Activated gamma-delta T cell treated with anti-CD3 and anti-CD28 coated beads, Interleukin-2, amount 50 U/mL, for 16 hours (primary cell): Measurements from ENCODE around the gene SPATA16.
"Not testable (repeated sequence)": the region's sequence is repeated elsewhere in the genome, so short reads cannot be mapped to it uniquely, and the experiment has no call there.

Experiments
- DNase-seq: peaks from one replicate; pipeline ENCODE4 v3.0.0-alpha.2; 2020; ENCODE audit warnings: low read depth

The SPATA16 gene, protein sequence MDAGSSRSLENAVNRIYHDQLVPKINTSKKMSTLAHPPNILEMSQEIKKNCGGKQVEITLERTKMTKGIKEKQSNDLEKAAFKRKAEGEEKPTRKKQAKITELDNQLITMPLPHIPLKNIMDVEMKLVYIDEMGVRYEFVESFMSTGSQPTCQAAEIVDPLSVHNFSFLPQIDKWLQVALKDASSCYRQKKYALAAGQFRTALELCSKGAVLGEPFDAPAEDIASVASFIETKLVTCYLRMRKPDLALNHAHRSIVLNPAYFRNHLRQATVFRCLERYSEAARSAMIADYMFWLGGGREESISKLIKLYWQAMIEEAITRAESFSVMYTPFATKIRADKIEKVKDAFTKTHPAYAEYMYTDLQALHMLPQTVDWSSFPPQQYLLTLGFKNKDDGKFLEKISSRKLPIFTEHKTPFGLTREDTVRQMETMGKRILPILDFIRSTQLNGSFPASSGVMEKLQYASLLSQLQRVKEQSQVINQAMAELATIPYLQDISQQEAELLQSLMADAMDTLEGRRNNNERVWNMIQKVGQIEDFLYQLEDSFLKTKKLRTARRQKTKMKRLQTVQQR

DNA sequence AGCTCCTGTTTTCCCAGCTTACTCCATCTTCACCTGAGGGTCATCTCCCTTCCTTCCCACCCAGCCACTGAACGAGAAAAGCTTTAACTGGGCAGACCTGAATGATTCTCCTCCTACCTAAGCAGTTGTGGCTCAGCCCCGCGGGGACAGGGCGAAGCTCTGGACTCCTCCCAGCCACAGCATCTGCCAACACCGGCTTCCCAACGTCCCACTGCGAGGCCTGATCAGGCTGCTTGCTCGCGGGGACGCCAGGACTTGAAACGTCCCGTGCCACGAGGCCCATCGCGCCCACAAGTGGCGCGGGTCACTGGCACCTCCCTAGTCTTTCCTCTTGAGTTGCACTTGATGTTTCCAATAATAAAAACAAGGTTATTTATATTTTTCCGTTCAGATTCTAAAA, at the start of gene SPATA16:
TSS of gene SPATA16 (minus strand) at position 250 of the 400 bp plus-strand sequence. CDS start 23,504 bp downstream, outside the sequence.
- DNase-seq = no peak

DNA sequence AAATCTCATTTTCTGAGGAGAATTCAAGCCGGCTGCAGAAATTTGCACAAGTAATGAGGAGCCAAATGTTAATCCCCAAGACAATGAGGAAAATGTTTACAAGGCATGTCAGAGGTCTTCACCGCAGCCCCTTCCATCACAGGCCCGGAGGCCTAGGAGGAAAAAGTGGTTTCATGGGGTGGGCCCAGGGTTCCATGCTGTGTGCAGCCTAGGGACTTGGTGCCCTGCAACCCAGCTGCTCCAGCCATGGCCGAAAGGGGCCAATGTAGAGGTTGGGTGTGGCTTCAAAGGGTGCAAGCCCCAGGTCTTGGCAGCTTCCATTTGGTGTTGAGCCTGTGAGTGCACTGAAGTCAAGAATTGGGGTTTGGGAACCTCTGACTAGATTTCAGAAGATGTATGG, 42.0 kb upstream of the SPATA16 start:
- not testable (repeated sequence) for DNase-seq

DNA sequence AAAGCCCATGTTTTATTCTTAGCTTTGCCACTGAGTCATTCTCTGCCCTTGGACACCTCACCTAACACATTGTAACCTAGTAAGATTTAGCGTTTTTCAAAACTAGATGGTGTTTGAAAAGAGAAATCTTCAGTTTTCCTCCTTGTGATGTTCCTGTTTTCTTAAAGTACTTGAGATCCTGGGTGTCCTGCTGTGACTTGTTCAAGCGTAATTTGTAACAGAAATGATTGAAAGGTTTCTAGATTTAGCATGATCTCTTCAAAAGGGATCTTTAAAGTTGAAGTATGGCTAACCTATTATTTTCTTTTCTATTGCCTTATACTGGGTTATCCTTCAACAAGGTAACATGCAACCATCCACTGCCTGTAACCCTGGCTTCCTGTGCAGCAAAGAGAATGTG, 32.6 kb upstream of the SPATA16 start:
- no peak for DNase-seq

DNA sequence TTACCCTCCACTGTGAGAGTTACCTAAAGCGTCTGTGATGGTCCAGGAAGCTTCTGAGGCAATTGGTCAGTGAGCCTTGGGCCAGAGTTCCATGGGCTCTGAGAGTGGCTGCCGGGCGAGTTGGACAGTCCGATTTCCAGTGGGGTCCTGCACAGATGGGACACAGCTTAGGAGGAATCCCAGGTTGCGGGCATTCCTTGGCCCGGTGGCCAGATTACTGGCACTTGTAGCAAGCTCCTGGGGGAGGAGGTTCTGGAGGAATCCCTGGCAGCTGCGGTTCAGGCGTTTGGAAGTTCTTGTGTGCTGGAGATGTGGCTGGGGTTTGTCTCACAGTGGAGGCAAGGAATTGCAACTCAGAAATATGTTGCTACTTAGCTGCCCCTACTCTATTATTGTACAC, 18.1 kb upstream of the SPATA16 start:
- not testable (repeated sequence) for DNase-seq

DNA sequence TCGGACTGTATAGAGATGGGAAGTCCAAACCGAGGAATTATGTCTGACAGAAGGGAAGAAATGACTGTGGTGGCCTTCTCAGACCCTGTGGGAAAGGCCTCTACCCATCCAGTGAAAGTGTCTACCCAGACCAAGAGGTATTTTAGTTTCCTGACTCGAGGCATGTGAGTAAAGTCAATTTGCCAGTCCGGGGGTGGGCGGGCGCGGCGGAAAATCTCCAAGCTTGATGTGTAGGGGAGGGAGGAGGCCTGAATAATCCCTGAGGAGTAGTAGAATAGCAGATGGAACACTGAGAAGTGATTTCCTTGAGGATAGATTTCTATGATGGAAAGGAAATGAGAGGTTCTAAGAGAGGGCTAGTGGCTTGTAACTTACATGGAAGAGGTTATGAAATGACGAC, 15.5 kb upstream of the SPATA16 start:
- not testable (repeated sequence) for DNase-seq

DNA sequence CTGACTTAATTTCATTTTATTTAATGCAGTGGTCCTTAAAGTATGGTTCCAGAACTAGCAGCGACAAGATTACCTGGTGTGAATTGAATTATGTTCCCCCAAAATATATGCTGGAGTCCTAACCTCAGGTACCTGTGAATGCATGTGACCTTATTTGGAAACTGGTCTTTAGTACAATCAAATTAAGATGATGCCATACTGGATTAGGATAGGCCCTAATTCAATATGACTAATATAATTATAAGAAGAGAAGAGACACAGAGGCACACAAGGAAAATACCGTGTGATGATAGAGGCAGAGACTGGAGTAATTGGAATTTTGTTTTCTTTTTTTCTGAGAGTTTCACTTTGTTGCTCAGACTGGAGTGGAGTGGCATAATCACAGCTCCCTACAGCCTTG, 12.6 kb upstream of the SPATA16 start:
- no peak for DNase-seq

DNA sequence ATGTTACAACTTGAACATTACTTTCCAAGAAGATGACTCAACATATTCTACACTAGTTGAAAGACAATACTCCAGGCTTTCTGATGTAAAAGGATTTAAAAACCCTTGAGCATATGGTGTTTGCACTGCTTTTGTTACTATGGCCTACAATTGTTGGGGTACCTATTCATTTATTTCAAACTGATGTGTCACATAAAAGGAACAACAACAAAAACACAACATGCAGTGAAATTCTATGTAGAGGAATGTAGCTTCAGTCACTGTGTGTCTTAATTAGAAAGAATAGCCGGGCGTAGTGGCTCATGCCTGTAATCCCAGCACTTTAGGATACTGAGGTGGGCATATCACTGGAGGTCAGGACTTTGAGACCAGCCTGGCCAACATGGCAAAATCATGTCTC, 1.6 kb downstream of the SPATA16 start:
- DNase-seq = no peak

DNA sequence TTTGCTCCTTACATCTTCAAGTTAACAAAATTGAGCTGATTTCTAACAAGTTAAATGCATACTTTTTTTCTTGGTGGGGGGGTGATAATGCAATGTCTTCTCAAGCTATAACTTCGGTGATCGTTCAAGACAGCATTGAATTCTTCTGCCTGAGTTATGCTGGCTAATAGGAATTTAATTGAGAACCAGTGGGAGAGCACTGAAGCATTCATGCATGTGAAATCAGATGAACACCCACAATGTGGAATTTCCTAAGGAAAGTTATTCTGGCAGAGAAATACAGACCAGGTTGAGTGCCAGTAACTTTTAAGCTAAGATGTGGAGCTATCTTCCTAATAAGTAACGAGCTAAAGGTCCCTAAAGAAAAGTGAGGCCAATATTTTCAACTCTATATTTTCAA, 3.0 kb downstream of the SPATA16 start:
- DNase-seq = no peak

DNA sequence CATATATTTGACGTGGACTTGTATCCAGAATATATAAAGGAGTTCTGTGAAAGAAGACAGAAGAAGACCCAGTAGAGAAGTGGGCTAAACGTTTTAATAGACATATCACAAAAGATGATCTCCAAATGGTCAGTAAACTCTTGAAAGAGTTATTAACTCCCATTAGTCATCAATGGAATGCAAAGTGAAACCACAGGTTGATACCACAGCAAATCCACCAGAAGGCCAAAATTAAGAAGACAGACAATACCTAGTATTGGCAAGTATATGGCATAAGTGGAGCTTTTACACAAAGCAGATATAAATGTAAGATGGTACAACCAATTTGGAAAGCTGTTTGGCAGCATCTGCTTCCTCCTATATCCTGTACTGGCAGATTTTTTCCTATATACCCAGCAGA, 6.0 kb downstream of the SPATA16 start:
- DNase-seq = no peak

DNA sequence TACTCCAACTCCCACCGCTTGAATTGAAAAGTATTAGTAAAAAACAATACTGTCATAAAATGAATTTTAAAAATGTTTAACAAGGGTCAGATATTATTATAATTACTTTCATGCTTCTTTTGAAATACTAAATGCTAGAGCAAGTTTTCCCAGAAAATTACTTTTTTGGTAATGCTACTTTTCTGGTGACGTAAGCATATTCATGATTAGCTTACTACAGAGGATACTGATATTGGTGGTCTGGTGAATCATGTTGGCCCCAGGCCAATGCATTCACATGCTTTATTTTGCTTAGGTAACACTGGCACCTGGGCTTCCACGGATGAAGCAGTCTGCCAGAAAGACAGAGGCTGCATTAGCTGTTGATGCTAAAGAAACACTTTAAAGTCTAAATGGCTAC, 12.4 kb downstream of the SPATA16 start:
- DNase-seq = no peak

DNA sequence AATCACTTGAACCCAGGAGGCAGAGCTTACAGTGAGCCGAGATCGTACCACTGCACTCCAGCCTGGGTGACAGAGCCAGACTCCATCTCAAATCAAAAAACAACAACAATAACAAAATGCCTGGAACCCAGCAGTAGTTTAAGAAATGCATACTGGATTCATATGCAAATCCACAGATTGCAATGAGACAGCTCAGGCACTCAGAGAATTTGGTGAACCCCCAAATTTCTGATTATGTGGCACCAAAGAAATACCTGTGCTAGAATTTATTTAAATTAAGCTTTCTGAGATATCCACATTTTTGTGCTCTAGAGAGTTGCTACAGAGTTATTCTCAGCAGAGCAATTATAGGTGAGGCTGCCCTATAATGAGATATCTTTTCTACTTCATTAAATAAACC, 29.7 kb downstream of the SPATA16 start:
- DNase-seq = no peak

DNA sequence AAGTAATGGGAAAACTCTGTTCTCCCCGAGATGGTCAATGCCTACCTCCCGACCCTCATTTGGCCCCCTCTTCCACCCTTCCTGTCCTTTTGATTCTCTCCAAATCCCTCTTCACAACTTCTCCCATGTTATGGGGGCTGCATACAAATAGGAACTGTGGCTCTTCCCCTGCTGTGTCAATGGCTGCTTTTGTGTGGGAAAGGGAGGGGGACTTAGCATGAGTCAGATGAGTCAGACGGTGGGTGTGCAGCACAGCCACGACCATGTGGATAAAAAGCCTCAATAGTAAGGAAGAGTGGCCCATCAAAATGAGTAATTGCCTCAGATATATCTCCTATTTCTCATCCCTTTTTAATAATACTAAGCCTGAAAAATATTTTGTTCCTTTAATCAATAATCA, 31.9 kb downstream of the SPATA16 start:
- no peak for DNase-seq

DNA sequence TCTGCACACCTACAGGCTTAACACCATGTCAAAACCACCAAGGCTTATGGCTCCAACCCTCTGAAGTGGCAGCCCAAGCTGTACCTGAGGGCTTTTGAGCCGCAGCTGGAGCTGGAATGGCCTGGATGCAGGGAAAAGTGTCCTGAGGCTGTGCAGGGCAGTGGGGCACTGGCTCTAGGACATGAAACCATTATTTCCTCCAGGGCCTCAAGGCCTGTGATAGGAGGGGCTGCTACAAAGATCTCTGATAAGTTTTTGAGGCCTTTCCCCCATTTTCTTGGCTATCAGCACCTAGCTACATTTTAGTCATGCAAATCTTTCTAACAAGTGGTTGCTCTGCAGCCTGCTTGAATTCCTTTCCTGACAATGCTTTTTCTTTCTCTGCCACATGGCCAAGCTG, 37.6 kb downstream of the SPATA16 start:
- DNase-seq = no peak

DNA sequence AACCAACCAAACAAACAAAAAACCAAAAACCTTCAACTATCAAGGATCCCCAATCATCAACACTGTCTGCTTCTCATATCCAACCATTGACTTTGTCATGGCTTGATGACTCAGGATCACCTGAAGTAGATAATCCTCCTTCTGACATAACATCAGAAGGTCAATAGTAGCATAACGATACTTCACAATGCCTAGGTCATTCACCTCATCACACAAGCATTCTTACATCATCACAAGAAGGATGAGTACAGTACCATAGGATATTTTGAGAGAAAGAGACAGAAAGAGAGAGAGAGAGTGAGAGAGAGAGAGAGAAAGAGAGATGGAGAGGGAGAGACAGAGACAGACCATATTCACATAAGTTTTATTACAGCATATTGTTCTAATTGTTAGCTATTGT, 42.1 kb downstream of the SPATA16 start:
- no peak for DNase-seq

DNA sequence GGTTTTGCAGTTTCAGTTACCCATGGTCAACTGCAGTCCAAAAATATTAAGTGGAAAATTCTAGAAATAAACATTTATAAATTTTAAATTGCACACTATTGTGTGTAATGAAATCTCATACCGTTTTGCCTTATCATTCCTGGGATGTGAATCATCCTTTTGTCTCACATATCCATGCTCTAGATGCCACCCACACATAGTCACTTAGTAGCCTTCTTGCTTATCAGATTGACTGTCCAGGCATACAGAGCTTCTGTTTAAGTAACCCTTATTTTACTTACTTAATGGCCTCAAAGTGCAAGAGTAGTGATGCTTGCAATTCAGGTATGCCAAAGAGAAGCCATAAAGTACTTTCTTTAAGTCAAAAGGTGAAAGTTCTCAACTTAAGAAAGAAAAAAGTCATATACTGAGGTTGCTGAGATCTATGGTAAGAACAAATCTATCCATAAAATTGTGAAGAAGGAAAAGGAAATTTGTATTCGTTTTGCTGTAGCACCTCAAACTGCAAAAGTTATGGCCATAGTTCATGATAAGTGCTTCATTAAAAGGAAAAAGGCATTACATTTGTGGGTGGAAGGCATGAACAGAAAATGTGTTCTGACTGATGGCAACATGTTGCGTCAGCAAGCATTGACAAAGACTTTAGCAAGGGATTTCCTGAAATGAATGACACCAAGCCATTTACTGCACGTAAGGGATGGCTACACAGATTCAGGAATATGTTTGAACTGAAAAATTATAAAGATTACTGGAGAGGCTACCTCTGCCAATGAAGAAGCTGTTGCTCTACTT, 43.8 kb downstream of the SPATA16 start:
- DNase-seq = no peak

DNA sequence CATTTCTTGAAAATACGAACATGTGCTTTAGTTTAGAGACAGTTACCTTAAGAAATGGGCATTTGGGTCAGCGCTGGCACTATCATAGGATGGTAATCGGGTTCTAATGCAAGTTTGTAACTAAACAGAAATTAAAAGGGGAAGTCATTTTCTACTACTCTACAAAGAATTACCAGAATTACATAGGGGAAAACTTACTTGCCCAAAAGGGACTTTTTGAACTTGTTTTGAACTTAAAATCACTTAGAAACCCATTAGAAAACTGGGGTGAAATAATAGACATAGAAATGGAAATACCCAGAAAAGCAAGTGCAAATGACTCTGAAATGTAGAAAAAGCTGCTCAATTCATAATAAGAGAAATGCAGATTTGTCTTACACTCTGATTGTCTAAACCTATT, 44.9 kb downstream of the SPATA16 start:
- no peak for DNase-seq

DNA sequence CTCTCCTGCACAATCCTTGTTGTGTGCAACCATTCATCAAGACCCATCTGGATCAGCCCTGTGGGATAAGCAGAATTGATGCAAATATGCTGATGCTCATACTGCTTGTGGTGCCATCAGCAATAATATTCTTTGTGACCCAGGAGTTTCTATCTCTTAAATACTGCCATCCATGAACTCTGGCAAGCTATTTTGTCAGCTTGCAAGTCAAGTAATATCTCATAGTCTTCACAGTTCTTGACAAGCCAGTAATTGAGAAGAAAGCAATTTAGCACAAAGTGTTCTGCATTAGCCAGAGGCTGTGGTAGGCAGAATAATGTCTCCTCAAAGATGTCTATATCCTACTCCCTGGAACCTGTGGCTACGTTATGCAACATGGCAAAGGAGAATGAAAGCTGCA, 49.0 kb downstream of the SPATA16 start:
- DNase-seq = no peak

DNA sequence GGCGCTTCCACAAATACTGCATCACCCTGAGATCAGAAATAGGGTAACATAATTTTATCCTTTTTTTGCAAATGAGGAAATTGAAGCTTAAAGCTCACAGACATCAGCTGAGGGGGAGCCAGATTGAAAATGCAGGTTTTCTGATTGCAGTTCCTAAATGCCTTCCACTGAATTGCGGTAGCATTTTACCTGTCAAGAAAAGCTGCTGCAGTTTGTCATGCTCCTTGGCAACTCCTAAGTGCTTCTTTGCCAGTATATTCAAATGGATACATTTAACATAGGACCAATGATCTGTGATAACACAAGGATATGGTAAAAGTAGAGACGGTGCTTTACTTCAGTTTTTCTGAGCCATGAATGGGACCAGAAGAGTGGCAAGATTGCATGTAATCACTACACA, 50.5 kb downstream of the SPATA16 start:
- DNase-seq = no peak

DNA sequence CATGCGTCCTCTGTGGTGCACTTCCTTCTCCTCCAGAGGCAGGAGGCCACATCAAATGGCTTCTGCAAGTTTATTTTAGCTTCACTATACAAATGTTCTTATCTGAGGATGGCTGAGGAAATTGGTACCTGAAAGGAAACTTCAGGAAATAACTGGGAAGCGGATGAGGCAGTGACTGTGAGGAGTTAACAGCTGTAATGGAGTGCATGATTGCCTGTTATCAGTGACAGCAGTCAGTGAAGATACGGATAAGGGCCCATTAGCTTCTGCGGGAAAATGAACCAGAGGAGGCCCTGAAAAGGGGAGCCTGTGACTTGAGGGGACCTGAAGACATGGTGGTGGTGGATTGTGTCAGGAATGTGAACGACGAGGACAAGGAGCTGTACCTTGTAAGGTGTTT, 51.8 kb downstream of the SPATA16 start:
- DNase-seq = no peak

DNA sequence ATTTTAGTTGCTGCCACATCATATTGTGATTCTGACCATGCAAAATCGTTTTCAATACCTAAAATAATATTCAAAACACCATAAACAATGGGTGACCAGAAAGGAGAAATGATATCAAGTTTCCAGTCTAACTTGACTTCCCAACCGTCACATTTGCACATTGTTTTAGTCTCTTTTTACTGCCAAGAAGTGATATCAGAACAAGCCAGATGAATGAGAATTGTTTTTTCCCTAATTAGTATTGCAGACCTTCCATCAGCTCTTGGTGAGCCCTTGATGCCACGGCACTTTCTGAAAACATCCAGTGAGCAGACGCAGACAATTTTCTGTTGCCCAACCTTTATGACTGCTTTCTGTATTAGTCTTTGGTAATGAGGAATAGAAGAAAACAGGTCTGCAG, 62.5 kb downstream of the SPATA16 start:
- no peak for DNase-seq

DNA sequence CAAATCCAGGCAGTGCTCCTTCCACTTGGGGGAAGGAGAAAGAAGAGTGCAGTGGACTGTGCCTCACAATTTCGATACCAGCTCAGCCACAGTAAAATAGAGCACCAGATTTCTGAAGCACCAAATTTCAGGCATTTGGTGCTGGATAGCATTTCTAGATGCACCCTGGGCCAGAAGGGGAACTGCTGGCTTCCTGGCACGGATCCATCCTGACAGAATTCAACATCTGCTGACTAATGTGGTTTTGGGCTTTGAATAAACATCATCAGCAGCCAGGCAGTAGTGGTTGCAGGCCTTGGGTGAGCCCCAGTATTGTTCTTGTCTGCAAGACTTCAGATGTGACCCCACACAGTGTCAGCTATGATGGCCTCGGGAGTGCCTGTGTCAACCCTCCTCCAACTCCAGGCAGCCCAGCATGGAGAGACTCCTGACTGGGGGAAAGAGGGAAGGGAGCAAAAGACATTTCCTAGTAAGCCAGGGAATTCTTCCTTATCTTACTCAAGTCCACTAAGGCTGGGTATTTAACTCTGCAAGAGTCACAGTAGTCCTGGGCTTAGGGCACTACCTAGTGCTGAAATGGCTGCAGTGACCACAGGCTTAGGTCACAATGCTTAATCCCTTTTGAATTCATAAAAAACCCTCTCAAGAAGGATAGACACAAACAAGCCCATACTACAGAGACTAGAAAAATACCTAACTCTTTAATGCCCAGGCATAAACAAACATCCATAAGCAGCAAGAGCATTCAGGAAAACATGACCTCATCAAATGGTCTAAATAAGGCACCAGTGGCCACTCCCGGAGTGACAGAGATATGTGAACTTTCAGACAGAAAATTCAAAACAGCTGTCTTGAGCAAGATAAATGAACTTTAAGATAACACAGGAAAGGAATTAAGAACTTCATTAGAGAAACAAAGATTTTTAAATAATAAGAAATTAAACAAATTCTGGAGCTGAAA, 74.7 kb downstream of the SPATA16 start:
- DNase-seq = no peak

DNA sequence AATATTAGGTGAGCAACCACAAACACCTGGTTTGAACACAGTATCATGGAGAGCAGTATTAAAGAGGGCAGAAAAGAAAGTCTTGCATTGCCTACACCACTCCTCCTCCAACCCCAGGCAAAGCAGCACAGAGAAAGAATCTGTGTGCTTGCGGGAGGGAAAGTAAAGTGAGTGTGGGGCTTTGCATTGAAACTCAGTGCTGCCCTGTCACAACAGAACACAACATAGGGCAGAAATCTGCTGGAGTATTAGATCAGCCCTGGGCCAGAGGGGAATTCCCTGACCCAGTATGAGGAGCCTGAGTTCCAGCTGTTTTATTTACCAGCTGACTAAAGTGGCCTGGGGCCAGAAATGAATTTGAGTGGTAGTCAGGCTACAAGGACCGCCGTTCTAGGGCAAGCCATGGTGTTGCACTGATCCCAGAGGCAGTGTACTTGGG, 75.5 kb downstream of the SPATA16 start:
- no peak for DNase-seq
